OCI-LY7 (cell line): Measurements from ENCODE around the gene HHIP.

Experiments
- EZH2phosphoT487 ChIP-seq: fragments of 200-600 bp; sonication (generic); IDR thresholded peaks from 2 replicates; pipeline ENCODE4 v1.6.1; 2018; ENCODE audit warnings: low read depth, borderline replicate concordance, mild to moderate bottlenecking, mixed run types, antibody characterized with exemption, low read length, moderate library complexity, mixed read lengths
- TF ChIP-seq, protein P1 (sequence below): fragments of 200-600 bp; sonication (generic); conservative IDR thresholded peaks from 2 replicates; pipeline ENCODE4 v1.5.1; 2014; ENCODE audit warnings: mild to moderate bottlenecking, antibody characterized with exemption, low read length, moderate library complexity, mixed read lengths

DNA sequence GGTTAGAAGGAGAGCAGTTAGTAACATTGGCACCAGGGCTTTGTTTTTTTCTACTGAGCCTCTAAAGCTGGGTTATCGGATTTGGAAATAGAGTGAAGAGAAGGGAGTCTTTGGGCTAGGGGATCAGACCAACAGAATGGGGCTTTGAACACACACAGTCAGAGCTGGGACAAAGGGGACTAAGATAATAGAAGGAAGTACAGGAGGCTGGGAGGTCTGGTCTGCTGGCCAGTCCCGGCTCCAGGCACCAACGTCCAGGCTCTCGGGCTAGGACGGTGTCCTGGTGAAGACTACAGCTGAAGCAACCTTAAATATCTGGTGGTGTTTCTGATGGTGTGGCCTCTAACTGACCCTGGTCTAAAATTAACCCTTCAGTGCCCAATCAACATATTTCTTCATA lies 57.5 kb downstream of the HHIP start:
- TF ChIP-seq, protein P1, sequence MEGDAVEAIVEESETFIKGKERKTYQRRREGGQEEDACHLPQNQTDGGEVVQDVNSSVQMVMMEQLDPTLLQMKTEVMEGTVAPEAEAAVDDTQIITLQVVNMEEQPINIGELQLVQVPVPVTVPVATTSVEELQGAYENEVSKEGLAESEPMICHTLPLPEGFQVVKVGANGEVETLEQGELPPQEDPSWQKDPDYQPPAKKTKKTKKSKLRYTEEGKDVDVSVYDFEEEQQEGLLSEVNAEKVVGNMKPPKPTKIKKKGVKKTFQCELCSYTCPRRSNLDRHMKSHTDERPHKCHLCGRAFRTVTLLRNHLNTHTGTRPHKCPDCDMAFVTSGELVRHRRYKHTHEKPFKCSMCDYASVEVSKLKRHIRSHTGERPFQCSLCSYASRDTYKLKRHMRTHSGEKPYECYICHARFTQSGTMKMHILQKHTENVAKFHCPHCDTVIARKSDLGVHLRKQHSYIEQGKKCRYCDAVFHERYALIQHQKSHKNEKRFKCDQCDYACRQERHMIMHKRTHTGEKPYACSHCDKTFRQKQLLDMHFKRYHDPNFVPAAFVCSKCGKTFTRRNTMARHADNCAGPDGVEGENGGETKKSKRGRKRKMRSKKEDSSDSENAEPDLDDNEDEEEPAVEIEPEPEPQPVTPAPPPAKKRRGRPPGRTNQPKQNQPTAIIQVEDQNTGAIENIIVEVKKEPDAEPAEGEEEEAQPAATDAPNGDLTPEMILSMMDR: no peak
- no peak for TF ChIP-seq EZH2phosphoT487
